Lung (tissue), 12 donors: Measurements from ENCODE around the gene CIAO1. TPM values are rescaled to one million over a fixed set of nuclear protein-coding genes. Genes with fewer than 3 reads are reported as not detected.

ENCODE experiments used
- ATAC-seq: fragments of 200-7000 bp; cut with Tn5 transposase; one replicate; pipeline ENCODE4 v1.9.1; 2020; ENCODE audit warnings: moderate number of reproducible peaks; ENCODE audit not compliant: insufficient read depth, low FRiP score
- DNase-seq, 3 donors: peaks; one replicate each; pipeline ENCODE4 v3.0.0-alpha.2; 2013 to 2017
- H3K27ac ChIP-seq, 2 donors: one replicate each; pipeline ENCODE4 v1.5.1; 2013; ENCODE audit warnings: mild to moderate bottlenecking in 2 of 2, moderate library complexity in 2 of 2, control low read depth in 1 of 2, inconsistent platforms in 1 of 2, low read depth in 1 of 2, low read length in 1 of 2
- H3K27me3 ChIP-seq, 3 donors: one replicate each; pipeline ENCODE4 v1.5.1; 2013; ENCODE audit warnings: low read length in 2 of 3; ENCODE audit not compliant: control insufficient read depth in 3 of 3, insufficient read depth in 3 of 3
- H3K36me3 ChIP-seq, 4 donors: one replicate each; pipeline ENCODE4 v1.5.1; 2013; ENCODE audit warnings: low read length in 4 of 4, mild to moderate bottlenecking in 1 of 4, moderate library complexity in 1 of 4; ENCODE audit not compliant: control insufficient read depth in 4 of 4, insufficient read depth in 4 of 4
- H3K4me1 ChIP-seq, 5 donors: one replicate each; pipeline ENCODE4 v1.5.1; 2013; ENCODE audit warnings: low read length in 5 of 5, mild to moderate bottlenecking in 2 of 5, moderate library complexity in 1 of 5; ENCODE audit not compliant: control insufficient read depth in 5 of 5, insufficient read depth in 5 of 5
- H3K4me3 ChIP-seq: one replicate; pipeline ENCODE4 v1.5.1; 2013; ENCODE audit warnings: mild to moderate bottlenecking, control low read depth, moderate library complexity
- H3K9ac ChIP-seq, 2 donors: one replicate each; pipeline ENCODE4 v1.5.1; 2013; ENCODE audit warnings: low read length in 2 of 2, control low read depth in 1 of 2; ENCODE audit not compliant: insufficient read depth in 1 of 2
- H3K9me3 ChIP-seq, 4 donors: one replicate each; pipeline ENCODE4 v1.5.1; 2013; ENCODE audit warnings: low read length in 3 of 4, mild to moderate bottlenecking in 1 of 4, moderate library complexity in 1 of 4; ENCODE audit not compliant: control insufficient read depth in 4 of 4, insufficient read depth in 3 of 4
- WGBS, 2 donors: extraction: QIAGEN DNeasy Blood & Tissue Kit; methylation state at CpG; one replicate each; pipeline ENCODE4 v1.1.7; 2013; 5-methylcytosine and 5-hydroxymethylcytosine counted together
- polyA plus RNA-seq, 2 donors: library from polyadenylated mRNA; stranded (reverse); fragments of 200-250 nt; gene quantifications; one replicate each; pipeline ENCODE4 v1.2.1, GENCODE V29; 2013
- total RNA-seq, 2 donors: library from RNA; depleted of rRNA in 1 of 2; stranded (reverse); fragments of >200 nt in 1 of 2; gene quantifications; one replicate each; pipeline ENCODE4 v1.2.1, GENCODE V29; 2014 to 2021
- TF ChIP-seq, protein P1 (sequence below): IDR thresholded peaks from 2 replicates; pipeline ENCODE4 v1.5.1; 2012; ENCODE audit warnings: mild to moderate bottlenecking; ENCODE audit errors: control extremely low read depth, extremely low read depth
- donor health status: control.
- donor health status: control.
- donor health status: Bipolar disorder and iron deficiency.
- donor health status: healthy.
- donor health status: DM: yes; HTN: yes; CAD: no.

CIAO1 gene
- total and polyA plus RNA-seq, 4 donors: 27.9 to 74.3 (median 70.9) TPM

DNA sequence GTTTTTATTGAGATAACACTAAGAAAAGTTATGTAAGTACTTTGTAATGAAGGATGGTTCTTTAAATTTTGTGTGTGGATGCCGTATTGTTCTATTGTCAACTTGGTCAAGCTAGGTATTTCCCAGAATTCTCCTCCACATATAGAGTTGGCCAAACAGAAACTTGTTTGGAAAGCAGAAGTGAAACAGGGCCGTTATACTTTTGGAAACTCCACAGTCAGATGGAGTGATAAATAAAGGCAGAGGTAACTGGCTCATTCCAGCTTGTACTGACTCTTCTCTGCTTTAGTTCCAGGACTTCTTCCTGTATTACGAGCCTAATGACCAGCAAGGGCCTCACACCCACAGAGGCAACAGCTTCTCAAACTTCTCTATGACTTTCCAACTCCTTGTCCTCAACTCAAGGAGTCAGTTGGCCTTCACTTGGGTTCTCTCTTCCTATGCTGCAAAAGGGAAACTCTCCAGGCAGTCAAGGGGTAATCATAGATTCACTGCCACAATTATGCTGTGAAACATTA is 41.0 kb upstream of the CIAO1 start:
- DNase-seq (peak in 1 of 3 donors; percentile 21), ATAC-seq (no peak)
- TF ChIP-seq, protein P1, sequence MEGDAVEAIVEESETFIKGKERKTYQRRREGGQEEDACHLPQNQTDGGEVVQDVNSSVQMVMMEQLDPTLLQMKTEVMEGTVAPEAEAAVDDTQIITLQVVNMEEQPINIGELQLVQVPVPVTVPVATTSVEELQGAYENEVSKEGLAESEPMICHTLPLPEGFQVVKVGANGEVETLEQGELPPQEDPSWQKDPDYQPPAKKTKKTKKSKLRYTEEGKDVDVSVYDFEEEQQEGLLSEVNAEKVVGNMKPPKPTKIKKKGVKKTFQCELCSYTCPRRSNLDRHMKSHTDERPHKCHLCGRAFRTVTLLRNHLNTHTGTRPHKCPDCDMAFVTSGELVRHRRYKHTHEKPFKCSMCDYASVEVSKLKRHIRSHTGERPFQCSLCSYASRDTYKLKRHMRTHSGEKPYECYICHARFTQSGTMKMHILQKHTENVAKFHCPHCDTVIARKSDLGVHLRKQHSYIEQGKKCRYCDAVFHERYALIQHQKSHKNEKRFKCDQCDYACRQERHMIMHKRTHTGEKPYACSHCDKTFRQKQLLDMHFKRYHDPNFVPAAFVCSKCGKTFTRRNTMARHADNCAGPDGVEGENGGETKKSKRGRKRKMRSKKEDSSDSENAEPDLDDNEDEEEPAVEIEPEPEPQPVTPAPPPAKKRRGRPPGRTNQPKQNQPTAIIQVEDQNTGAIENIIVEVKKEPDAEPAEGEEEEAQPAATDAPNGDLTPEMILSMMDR: no peak
- no peak overlapping the region for H3K4me3 ChIP-seq
- no peaks in the 10 kb centered on the region for H3K27me3 ChIP-seq
- H3K9ac ChIP-seq: no peak overlapping the region
- H3K9me3 ChIP-seq: no peaks in the 10 kb centered on the region
- peak overlapping the region in 1 of 2 donors; percentile 1 for H3K27ac ChIP-seq
- H3K36me3 ChIP-seq: no peaks in the 10 kb centered on the region
- WGBS, 2 donors: 20 to 47% methylated on average over 3 of the region's 3 CpGs
- peaks cover 0 to 1% (median 0%) of the 10 kb centered on the region in 5 donors for H3K4me1 ChIP-seq

DNA sequence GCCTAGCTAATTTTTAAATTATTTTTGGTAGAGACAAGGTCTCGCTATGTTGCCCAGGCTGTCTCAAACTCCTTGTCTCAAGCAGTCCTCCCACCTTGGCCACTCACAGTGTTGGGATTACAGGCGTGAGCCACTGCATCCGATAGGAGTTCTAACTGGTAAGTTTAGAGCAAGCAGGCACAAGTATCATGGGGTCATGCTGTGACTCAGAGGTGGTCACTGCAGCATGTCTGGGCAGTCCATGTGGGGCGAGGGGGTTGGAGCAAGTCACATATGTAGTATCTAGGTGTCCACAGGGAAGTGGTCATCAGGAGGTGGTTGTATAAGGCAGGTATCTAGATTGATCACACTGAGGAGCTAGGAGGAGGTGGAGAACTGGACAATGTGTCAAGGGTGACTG is 34.7 kb upstream of the CIAO1 start:
- Histone ChIP-seq H3K27ac (no peak overlapping the region), H3K9me3 (no peaks in the 10 kb centered on the region), H3K4me3 (no peak overlapping the region), H3K27me3 (no peaks in the 10 kb centered on the region), H3K4me1 (peaks cover 0 to 4% (median 0%) of the 10 kb centered on the region in 5 donors), H3K36me3 (no peaks in the 10 kb centered on the region), H3K9ac (no peak overlapping the region)
- ATAC-seq (no peak), DNase-seq (no peak)
- 98 to 99% methylated on average over 4 of the region's 4 CpGs for whole genome bisulfite sequencing, 2 donors
- TF ChIP-seq, protein P1: no peak

DNA sequence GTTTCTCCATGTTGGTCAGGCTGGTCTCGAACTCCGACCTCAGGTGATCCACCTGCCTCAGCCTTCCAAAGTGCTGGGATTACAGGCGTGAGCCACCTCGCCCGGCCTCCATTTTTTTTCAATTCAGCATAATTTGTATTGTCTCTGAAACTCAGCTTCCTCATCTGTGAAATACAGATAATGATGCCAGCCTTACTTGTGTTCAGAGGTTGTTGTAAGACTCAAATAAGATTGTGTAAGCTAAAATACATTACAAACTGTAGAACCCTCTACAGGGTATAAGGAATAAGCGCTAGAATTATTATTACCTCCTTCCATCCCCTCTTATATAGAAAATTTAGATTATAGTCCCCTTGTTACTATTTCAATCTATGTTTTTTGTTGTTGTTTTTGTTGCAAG is 32.6 kb upstream of the CIAO1 start:
- Histone ChIP-seq H3K27me3 (no peaks in the 10 kb centered on the region), H3K9me3 (no peaks in the 10 kb centered on the region), H3K4me1 (peaks cover 0 to 4% (median 0%) of the 10 kb centered on the region in 5 donors), H3K9ac (no peak overlapping the region), H3K27ac (no peak overlapping the region), H3K4me3 (no peak overlapping the region), H3K36me3 (no peaks in the 10 kb centered on the region)
- ATAC-seq (no peak), DNase-seq (no peak)
- TF ChIP-seq, protein P1: no peak
- 72 to 85% methylated on average over 6 of the region's 6 CpGs for WGBS, 2 donors

DNA sequence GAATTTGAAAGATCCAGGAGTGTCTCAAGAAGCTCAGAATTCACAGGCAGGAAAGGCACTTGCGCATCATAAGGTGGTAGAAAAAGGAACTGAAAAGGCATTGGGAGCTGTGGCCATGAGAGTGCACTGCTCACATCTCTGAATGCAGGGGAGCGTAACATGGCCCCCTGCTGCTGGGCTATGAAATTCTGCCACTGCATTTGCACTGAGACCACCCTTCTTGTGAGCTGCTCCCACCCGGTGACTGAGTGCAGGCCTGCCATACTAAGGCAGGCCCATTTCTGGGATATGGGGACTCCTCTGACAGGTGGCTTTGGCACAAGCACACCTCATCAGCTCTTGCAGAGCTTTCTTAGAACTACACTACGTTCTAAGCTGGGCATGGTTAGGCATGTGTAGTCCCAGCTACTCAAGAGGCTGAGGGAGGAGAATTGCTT is 32.1 kb upstream of the CIAO1 start:
- Histone ChIP-seq H3K4me3 (no peak overlapping the region), H3K9ac (no peak overlapping the region), H3K4me1 (peaks cover 0 to 4% (median 0%) of the 10 kb centered on the region in 5 donors), H3K9me3 (no peaks in the 10 kb centered on the region), H3K27me3 (no peaks in the 10 kb centered on the region), H3K36me3 (no peaks in the 10 kb centered on the region), H3K27ac (no peak overlapping the region)
- no peak for ATAC-seq
- TF ChIP-seq, protein P1: no peak
- 71 to 81% methylated on average over 4 of the region's 4 CpGs for WGBS, 2 donors
- no peak for DNase-seq
